Activated CD8-positive, alpha-beta memory T cell treated with anti-CD3 and anti-CD28 coated beads for 24 hours (primary cell): ENCODE data around the gene LRRC19.

ENCODE experiments used
- DNase-seq: peaks from one replicate; pipeline ENCODE4 v3.0.0-alpha.2; 2020

LRRC19 gene, protein sequence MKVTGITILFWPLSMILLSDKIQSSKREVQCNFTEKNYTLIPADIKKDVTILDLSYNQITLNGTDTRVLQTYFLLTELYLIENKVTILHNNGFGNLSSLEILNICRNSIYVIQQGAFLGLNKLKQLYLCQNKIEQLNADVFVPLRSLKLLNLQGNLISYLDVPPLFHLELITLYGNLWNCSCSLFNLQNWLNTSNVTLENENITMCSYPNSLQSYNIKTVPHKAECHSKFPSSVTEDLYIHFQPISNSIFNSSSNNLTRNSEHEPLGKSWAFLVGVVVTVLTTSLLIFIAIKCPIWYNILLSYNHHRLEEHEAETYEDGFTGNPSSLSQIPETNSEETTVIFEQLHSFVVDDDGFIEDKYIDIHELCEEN

DNA sequence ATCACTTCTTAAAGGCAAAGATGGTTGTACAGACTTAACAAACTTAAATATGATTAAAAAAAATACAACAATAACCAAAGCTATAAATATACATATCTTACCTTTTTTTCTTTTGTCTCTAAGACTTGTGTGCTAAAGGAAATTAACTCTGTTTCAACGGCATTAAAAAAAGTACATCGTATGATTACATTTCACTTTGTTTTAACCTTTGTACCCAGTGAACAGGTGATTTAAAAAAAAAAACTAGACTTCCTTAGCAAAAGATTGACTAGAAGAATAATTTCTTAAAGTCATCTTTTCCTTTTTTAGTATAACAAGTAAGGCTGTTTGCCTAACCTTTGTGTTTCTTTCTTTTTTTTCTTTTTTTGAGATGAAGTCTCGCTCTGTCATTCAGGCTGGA, at the start of gene LRRC19:
LRRC19 (minus strand) TSS at position 182 of the 400 bp plus-strand sequence. CDS start 5,978 bp downstream, outside the sequence.
- DNase-seq = no peak

DNA sequence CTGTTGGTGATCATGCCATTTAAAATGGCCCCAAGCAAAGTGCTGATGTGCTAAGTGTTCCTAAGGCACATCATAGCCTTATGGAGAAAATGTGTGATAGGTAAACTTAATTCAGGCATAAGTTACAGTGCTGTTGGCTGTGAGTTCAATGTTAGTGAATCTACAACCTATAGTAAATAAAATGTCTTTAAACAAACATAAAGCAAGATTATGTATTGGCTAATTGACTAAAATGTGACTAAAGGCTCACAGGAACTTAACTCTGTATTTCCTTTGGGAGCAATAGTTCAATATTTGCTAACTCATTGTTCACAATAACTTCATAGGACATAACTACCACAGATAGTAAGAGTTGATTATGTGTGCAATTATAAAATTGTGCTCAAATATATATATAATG, 49.4 kb upstream of the LRRC19 start:
- DNase-seq = no peak

DNA sequence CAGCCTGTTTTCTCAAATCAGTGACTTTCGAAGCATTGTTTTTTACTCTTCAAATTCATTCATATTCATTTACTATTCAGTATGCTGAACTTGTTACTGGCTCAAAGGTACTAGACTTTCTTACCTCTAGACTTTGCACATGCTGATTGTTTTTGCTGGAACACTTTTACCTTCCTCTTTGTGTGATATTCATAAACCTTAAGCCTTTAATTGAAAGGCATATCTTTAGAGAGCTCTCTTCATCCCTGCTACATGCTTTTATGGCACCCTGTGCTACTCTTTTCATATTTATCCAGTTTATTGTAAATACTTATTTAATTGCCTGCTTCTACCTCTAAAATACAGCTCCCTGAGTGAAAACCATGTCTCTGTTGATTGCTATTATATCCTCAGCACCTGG, 48.7 kb upstream of the LRRC19 start:
- DNase-seq = no peak

DNA sequence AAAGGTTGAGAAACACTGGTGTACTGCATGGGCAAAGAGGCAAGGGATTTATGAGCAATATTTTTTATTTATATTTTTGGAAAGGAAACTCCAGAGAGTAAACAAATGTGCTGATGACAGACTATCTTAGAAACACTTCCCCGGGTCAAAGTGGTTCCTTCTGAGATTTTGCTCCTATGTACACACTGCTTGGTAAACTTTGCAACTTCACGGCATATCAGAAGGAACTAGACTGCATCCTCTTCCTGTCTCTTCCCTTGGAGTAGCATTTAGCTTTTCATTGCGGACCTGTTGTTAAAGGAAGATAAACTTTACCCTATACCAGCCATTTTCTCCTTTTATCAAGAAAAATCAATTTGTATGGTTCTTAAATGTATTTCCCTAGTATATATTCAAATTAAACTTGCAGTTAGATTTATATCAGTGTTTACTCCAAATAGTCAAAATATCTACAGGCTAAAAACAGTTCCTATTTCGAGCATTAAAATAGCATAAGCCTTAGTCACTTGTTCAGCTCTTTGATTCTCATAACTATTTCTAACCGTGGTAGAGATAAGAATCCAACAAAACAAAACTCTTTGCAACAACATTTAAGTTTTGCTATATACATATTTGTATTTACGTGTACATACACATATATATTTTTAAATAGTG, 48.0 kb upstream of the LRRC19 start:
- no peak for DNase-seq

GRCh38 chr9:27047136-27047535, 41.7 kb upstream of the LRRC19 start:
- DNase-seq = no peak

DNA sequence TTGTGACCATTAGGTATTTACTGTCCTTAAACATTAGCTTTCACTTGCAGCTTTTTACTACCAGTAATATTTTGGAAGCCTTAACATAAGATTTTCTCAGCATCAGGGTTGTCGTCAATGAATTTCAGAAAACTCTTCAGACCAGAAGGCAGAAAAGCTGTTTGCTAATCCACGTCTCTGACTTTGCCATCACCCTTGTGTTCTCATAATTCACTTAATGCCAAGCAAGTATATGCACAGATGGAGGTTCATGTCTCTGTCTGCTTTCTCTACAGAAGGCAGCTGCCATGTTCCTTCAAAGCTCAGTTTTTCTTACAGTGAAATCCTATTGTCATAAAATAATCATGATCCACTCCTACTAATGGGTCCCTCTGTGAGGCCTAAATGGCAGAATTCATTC, 37.7 kb upstream of the LRRC19 start:
- DNase-seq = no peak

GRCh38 chr9:27042476-27042875, 37.0 kb upstream of the LRRC19 start:
- no peak for DNase-seq

GRCh38 chr9:27041746-27042145, 36.3 kb upstream of the LRRC19 start:
- no peak for DNase-seq

GRCh38 chr9:27037499-27037898, 32.0 kb upstream of the LRRC19 start:
- no peak for DNase-seq

DNA sequence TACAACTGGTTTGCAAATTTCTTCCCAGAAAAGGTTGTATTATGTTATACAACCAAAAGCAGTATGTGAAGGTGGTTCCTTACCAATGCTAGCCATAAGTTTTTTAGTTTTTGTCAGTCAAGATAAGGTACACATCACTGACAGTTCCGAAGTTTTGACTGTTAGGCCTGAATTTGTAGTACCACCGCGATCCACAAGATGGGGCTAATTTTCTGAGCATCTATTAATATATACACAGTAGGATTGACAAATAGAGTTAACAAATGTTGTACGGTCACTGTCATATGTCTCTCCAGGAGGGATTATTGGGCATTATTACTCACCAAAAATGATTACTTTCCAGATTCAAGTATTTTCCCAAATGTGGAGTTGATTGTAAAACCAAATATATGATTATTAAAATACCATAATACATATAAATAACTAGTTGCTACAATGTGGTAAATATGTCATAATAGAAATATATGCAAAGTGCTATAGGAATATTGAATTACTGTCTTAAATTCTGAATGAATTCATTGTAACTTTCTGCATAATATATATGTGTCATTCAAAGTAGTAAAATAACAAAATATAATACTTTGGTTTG, 28.4 kb upstream of the LRRC19 start:
- peak; percentile 71 for DNase-seq

GRCh38 chr9:27029186-27029585, 23.7 kb upstream of the LRRC19 start:
- no peak for DNase-seq

GRCh38 chr9:27022920-27023319, 17.4 kb upstream of the LRRC19 start:
- DNase-seq = no peak

GRCh38 chr9:27019589-27019988, 14.1 kb upstream of the LRRC19 start:
- DNase-seq = no peak

- no peak for DNase-seq
Observed at GRCh38 chr9:27003426-27004077, 1.9 kb downstream of the LRRC19 start.

- no peak for DNase-seq
Observed at GRCh38 chr9:26995810-26996209, 9.7 kb downstream of the LRRC19 start.

DNA sequence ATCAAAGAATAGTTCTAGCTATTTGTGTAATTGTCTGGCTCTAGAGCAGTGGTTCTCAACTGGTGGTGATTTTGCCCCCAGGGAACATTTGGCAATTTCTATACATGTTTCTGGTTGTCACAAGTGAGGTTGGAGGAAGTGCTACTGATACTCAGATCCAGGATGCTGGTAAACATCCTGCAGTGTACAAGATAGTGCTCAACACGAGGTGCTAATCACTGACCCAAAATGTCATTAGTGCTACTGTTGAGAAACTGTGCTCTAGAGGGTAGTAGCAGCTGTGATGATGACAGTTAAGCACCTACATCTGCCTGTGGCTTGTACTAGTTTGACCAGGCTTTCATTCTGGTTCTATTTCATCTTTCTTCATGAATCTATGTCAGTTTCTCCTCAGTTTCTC, 22.1 kb downstream of the LRRC19 start:
- DNase-seq = no peak

GRCh38 chr9:26975728-26976707, 29.5 kb downstream of the LRRC19 start:
- no peak for DNase-seq

DNA sequence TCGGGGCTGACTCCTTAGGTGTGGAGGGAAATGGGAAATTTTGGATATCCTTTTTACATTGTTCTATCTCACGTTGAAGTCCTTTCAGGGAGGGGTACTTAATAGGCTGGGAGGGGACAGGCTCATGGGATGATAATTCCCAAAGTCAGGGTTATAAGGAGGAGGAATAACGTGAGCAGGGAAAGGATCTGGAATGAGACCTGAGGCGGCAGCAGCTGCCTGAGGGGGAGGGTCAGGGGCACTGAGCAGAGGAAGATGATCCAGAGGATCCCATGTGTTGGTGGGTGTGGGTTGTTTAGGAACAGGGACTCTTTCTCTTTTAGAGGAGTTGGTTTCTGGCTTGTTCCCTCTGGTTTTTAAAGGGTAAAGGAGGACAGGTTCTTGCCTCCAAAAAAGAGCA, 30.5 kb downstream of the LRRC19 start:
- DNase-seq = no peak

DNA sequence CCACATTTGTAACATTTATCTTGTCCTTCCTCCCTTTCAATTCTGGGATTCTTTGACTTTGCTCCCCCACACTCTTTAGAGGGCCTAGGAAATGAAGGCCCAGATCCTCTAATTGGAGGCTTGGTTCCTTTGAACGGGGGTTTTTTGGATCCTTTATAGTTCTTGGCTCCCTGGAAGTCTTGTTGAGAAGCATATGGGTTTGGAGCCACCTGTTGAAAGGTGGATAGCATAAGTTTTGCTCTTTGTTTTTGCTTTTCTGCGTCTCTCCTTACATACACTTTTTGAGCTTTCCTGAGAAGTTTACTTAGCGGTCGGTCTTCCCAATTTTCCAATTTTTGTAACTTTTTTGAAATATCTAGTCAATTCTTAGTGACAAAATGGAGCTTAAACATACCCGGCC, 31.5 kb downstream of the LRRC19 start:
- DNase-seq = no peak

GRCh38 chr9:26971721-26972120, 33.8 kb downstream of the LRRC19 start:
- DNase-seq = no peak

- no peak for DNase-seq
Observed at GRCh38 chr9:26956860-26957233, 48.6 kb downstream of the LRRC19 start.
